Ishikawa (cell line): Measurements from ENCODE around the gene FBXO31.

Experiments used
- YY1 ChIP-seq: IDR thresholded peaks from 2 replicates; pipeline ENCODE4 v1.6.1; 2012; ENCODE audit warnings: low read depth
- TF ChIP-seq, protein P1 (sequence below): IDR thresholded peaks from 2 replicates; pipeline ENCODE4 v1.6.1; 2012
- TF ChIP-seq, protein P2 (sequence below): IDR thresholded peaks from 2 replicates; pipeline ENCODE4 v1.6.1; 2012; ENCODE audit warnings: low read depth, mild to moderate bottlenecking

DNA sequence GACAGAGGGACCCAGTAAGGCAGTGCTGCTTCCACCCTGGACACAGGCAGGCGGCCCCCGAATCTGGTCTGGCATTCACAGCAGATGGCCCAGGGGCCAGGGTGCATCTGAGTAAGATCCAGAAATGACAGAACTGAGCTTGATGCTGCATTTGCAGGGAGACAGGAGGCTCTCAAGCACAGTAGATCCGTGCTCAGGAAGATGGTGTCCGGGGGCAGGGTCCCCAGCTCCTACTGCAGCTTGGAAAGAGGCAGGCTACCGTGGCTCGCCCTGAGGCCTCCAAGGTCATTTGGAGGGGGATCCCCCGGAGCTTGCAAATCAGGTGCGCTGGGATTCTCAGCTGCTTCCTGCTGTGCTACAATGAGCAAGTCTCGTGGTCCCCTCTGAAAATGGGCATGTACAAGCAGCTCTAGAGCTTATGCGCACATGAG, 68.6 kb downstream of the FBXO31 start:
- TF ChIP-seq, protein P1, sequence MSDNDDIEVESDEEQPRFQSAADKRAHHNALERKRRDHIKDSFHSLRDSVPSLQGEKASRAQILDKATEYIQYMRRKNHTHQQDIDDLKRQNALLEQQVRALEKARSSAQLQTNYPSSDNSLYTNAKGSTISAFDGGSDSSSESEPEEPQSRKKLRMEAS = no peak
- TF ChIP-seq, protein P2, sequence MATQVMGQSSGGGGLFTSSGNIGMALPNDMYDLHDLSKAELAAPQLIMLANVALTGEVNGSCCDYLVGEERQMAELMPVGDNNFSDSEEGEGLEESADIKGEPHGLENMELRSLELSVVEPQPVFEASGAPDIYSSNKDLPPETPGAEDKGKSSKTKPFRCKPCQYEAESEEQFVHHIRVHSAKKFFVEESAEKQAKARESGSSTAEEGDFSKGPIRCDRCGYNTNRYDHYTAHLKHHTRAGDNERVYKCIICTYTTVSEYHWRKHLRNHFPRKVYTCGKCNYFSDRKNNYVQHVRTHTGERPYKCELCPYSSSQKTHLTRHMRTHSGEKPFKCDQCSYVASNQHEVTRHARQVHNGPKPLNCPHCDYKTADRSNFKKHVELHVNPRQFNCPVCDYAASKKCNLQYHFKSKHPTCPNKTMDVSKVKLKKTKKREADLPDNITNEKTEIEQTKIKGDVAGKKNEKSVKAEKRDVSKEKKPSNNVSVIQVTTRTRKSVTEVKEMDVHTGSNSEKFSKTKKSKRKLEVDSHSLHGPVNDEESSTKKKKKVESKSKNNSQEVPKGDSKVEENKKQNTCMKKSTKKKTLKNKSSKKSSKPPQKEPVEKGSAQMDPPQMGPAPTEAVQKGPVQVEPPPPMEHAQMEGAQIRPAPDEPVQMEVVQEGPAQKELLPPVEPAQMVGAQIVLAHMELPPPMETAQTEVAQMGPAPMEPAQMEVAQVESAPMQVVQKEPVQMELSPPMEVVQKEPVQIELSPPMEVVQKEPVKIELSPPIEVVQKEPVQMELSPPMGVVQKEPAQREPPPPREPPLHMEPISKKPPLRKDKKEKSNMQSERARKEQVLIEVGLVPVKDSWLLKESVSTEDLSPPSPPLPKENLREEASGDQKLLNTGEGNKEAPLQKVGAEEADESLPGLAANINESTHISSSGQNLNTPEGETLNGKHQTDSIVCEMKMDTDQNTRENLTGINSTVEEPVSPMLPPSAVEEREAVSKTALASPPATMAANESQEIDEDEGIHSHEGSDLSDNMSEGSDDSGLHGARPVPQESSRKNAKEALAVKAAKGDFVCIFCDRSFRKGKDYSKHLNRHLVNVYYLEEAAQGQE = no peak
- no peak for TF ChIP-seq YY1
